Cardiac fibroblast (primary cell): Measurements from ENCODE around the gene IMPA2.
"Not testable (repeated sequence)": the region's sequence is repeated elsewhere in the genome, so short reads cannot be mapped to it uniquely, and the experiment has no call there.

Experiments used
- DNase-seq, 2 donors: peaks; one replicate each; pipeline versions ENCODE4 v3.0.0 to v3.0.0-alpha.2; 2010; ENCODE audit warnings: low read depth in 2 of 2
- H3K4me3 ChIP-seq, 2 donors: replicated peaks in 1 of 2; 1 replicate in 1 of 2; 2 replicates in 1 of 2; pipeline ENCODE4 v1.5.1; 2011; ENCODE audit warnings: low read depth in 2 of 2, low read length in 2 of 2, mild to moderate bottlenecking in 2 of 2, moderate library complexity in 1 of 2
- TF ChIP-seq, protein P1 (sequence below): IDR thresholded peaks from one replicate; pipeline ENCODE4 v1.5.1; 2011; ENCODE audit warnings: low read depth, mild to moderate bottlenecking, low read length, inconsistent platforms

IMPA2 gene

DNA sequence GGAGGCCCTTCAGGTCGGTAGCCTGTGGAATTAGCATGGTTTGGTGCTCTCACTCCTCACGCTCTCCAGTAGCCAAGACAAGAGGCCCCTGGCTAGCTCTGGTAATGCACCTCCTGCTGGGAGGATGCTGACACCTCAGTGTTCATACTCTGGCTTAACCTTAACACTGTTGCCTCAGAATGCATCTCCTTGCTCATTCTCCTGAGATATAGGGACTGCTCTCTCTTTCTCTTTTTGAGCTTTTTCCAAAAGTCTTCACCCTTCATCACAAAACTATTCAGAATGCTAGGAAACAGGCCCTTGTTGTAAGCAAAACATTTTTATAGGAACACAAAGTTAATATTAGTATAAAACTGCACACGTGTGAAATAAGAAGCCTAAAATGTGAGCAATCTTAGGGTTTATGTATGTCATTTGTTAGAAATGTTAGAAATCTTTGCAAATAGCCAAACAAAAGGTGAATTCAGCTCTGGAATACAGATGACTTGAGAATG is 17.3 kb upstream of the IMPA2 start:
- no peak overlapping the region for H3K4me3 ChIP-seq
- peak; percentile 42 to 54 for DNase-seq
- TF ChIP-seq, protein P1, sequence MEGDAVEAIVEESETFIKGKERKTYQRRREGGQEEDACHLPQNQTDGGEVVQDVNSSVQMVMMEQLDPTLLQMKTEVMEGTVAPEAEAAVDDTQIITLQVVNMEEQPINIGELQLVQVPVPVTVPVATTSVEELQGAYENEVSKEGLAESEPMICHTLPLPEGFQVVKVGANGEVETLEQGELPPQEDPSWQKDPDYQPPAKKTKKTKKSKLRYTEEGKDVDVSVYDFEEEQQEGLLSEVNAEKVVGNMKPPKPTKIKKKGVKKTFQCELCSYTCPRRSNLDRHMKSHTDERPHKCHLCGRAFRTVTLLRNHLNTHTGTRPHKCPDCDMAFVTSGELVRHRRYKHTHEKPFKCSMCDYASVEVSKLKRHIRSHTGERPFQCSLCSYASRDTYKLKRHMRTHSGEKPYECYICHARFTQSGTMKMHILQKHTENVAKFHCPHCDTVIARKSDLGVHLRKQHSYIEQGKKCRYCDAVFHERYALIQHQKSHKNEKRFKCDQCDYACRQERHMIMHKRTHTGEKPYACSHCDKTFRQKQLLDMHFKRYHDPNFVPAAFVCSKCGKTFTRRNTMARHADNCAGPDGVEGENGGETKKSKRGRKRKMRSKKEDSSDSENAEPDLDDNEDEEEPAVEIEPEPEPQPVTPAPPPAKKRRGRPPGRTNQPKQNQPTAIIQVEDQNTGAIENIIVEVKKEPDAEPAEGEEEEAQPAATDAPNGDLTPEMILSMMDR: peak; percentile 24

DNA sequence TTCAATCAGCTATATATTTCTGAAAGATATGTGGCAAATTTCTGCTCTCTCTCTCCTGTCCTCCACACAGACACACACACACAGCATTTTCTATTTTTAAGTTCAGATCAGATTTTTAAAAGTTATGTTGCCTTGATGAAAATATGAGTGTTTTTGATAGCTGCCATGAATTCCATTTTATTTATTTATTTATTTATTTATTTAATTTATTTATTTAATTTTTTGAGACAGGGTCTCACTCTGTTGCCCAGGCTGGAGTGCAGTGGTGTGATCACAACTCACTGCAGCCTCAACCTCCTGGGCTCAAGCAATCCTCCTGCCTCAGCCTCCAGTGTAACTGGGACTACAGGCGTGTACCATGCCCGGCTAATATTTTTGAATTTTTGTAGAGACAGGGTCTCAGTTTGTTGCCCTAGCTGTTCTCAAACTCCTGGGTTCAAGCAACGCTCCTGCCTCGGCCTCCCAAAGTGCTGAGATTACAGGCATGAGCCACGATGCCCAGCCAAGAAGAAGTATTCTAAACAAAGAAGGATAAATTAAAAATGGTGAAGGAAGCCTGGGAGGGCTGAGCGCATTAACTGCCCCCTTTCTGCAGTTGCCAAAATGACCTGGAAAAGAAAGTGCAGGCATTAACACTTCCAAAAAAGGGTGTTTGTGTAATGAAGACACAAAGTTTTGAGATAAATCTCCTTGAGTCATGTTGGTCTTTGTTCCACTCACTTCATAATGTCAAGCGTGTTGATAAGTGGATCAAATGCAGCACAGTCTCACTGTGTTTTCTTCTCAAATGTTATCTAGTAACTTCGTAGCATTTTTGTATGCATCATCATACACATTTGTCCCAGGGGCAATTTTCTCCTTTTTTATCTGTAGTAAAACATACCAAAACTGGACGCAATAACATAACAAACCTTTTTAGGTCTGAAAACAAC is 11.1 kb upstream of the IMPA2 start:
- TF ChIP-seq, protein P1: no peak
- peak in 1 of 2 donors; percentile 87 for DNase-seq
- no peak overlapping the region for H3K4me3 ChIP-seq

DNA sequence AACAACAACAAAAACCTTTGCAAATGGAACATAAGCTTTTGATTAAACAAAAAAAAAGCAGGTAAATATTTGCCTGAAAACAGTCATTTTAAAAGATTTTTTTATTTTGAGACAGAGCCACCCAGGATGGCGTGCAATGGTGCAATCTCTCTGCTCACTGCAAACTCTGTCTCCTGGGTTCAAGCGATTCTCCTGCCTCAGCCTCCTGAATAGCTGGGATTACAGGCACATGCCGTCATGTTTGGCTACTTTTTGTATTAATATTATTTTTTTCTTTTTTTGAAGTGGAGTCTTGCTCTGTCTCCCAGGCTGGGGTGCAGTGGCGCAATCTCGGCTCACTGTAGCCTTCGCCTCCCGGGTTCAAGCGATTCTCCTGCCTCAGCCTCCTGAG is 10.5 kb upstream of the IMPA2 start:
- DNase-seq: peak in 1 of 2 donors; percentile 54

DNA sequence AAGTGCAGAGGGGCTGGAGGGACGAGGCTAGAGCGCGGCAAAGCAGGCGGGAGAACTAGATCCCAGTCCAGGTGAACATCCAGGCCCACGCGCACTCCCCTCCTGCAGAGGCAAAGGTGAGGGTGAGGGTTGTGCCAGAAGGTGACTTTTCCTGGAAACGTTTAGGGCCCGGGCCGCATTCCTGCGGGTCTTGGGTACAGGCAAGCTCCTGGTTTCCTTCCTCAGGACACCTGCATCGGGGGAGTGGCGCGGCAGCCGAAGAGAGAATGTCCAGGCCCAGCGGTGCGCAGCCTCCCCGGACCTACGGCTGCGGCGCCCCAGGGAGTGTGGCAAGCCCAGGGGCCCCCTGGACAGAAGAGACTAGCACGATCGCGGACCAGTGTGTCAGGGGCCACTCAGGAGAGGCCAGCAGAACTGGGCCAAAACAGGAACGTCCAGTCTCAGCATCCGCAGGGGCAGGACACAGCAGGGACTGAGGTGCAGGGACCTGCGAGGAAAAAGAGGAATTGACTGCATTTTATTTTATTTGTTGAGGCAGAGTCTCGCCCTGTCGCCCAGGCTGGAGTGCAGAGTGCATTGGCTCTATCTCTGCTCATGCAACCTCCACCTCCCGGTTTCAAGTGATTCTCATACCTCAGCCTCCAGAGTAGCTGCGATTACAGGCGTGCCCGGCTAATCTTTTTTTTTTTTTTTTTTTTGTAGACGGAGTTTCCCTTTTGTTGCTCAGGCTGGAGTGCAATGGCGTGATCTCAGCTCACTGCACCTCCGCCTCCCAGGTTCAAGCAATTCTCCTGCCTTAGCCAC is 8.7 kb upstream of the IMPA2 start:
- TF ChIP-seq, protein P1: no peak
- H3K4me3 ChIP-seq: no peak overlapping the region
- DNase-seq: no peak

More for the DNA sequence above, 10.5 kb upstream of the IMPA2 start:
- H3K4me3 ChIP-seq: not testable (repeated sequence)

DNA sequence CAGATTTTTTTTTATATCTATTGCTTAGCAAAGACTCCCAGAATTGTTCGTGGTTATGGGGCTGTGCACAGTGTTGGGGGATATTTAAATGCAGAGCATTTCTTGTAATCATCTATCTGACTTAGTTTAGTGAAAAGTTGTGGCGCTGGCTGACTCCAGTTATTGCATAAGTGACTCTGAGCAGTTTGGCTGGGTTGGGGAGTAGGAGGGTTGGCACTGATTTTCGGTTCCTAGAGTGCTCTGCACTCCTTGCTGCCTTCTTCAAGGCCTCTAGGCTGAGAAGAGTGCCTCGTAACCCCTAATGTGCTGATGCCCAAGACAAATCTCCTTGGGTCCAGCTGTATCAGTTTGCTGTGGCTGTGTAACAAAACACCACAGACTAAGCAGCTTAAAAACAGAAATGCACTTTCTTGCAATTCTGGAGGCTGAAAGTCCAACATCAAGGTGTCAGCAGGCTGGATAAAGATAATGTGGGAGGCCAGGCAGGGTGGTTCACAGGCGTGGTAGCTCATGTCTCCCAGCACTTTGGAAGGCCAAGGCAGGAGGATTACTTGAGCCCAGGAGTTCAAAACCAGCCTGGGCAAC is 6.5 kb upstream of the IMPA2 start:
- no peak overlapping the region for H3K4me3 ChIP-seq
- TF ChIP-seq, protein P1: no peak
- peak in 1 of 2 donors; percentile 51 for DNase-seq

DNA sequence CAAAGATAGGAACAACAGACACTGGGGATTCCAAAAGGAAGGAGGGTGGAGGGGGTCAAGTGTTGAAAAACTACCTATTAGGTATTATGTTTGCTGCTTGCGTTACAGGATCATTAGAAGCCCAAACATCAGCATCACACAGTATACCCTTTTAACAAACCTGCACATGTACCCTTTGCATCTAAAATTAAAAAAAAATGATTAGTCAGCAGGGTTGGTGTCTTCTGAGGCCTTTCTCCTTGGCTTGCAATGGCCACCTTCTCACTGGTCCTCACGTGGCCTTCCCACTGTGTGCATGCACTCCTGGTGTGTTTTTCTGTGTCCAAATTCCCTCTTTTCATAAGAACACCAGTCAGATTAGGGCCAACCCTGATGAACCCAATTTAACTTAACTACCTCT is 5.6 kb upstream of the IMPA2 start:
- TF ChIP-seq, protein P1: no peak

More for the DNA sequence above, 5.6 kb upstream of the IMPA2 start:
- no peak overlapping the region for H3K4me3 ChIP-seq
- no peak for DNase-seq
